HepG2 (cell line): ENCODE results near the gene SPAG9. TPM values are rescaled to one million over a fixed set of nuclear protein-coding genes. Genes with fewer than 3 reads are reported as not detected.

Experiments used
- EEA1 ChIP-seq: sonication (generic); formaldehyde crosslinking; IDR thresholded peaks from 2 replicates; pipeline ENCODE4 v1.5.1; 2020; ENCODE audit warnings: mild to moderate bottlenecking, missing genetic modification reagents, borderline replicate concordance
- HMGXB4 ChIP-seq, 2 experiments: sonication (generic) in 1 of 2; formaldehyde crosslinking in 1 of 2; IDR thresholded peaks; 2 replicates each; pipeline versions ENCODE4 v1.4.0 to v1.6.1; 2018 to 2020; ENCODE audit warnings: missing genetic modification reagents in 2 of 2, borderline replicate concordance in 1 of 2, low read depth in 1 of 2, mild to moderate bottlenecking in 1 of 2, missing biosample characterization in 1 of 2
- KLF16 ChIP-seq, 2 experiments: sonication (generic) in 1 of 2; formaldehyde crosslinking in 1 of 2; IDR thresholded peaks; 2 replicates each; pipeline versions ENCODE4 v1.6.1 to v1.8.0; 2016 to 2023; ENCODE audit warnings: missing genetic modification reagents in 2 of 2, missing compliant biosample characterization in 1 of 2
- MIXL1 ChIP-seq: IDR thresholded peaks from 2 replicates; pipeline ENCODE4 v1.6.1; 2016
- NKX3-1 ChIP-seq: sonication (generic); formaldehyde crosslinking; IDR thresholded peaks from 2 replicates; pipeline ENCODE4 v1.5.0; 2020; ENCODE audit warnings: missing genetic modification reagents
- PCBP2 ChIP-seq: fragments of 200-400 bp; formaldehyde crosslinking; optimal IDR thresholded peaks from 2 replicates; pipeline ENCODE3; 2018; ENCODE audit warnings: low read length, low read depth; ENCODE audit not compliant: poor library complexity, severe bottlenecking
- PHB2 ChIP-seq: fragments of 450-650 bp; IDR thresholded peaks from 2 replicates; pipeline ENCODE4 v1.6.1; 2018; ENCODE audit not compliant: partially characterized antibody
- RCOR2 ChIP-seq: IDR thresholded peaks from 2 replicates; pipeline ENCODE4 v1.6.1; 2016; ENCODE audit warnings: missing biosample characterization, missing genetic modification reagents
- RNF2 ChIP-seq: fragments of 450-650 bp; conservative IDR thresholded peaks from 2 replicates; pipeline ENCODE4 v1.6.1; 2016; ENCODE audit warnings: low read depth
- RXRB ChIP-seq: IDR thresholded peaks from 2 replicates; pipeline ENCODE4 v1.6.1; 2016; ENCODE audit warnings: borderline replicate concordance, missing genetic modification reagents, missing compliant biosample characterization
- SMAD3 ChIP-seq: sonication (generic); formaldehyde crosslinking; IDR thresholded peaks from 2 replicates; pipeline ENCODE4 v1.4.0; 2020; ENCODE audit warnings: missing genetic modification reagents
- SNAI1 ChIP-seq: sonication (generic); formaldehyde crosslinking; IDR thresholded peaks from 2 replicates; pipeline ENCODE4 v1.5.0; 2020; ENCODE audit warnings: mild to moderate bottlenecking, missing genetic modification reagents, borderline replicate concordance
- TBX3 ChIP-seq: fragments of 450-650 bp; IDR thresholded peaks from 2 replicates; pipeline ENCODE4 v1.6.1; 2017; ENCODE audit warnings: antibody characterized with exemption, mild to moderate bottlenecking, inconsistent platforms, borderline replicate concordance
- TIGD3 ChIP-seq: sonication (generic); formaldehyde crosslinking; IDR thresholded peaks from 2 replicates; pipeline ENCODE4 v1.5.1; 2020; ENCODE audit warnings: mild to moderate bottlenecking, missing genetic modification reagents, borderline replicate concordance
- ZNF333 ChIP-seq: sonication (generic); formaldehyde crosslinking; IDR thresholded peaks from 2 replicates; pipeline ENCODE4 v1.4.0; 2020; ENCODE audit warnings: mild to moderate bottlenecking, missing genetic modification reagents, borderline replicate concordance
- ZNF639 ChIP-seq: conservative IDR thresholded peaks from 2 replicates; pipeline ENCODE4 v1.6.1; 2018; ENCODE audit warnings: missing genetic modification reagents
- ZNF687 ChIP-seq: sonication (generic); formaldehyde crosslinking; IDR thresholded peaks from 2 replicates; pipeline ENCODE4 v1.5.1; 2020; ENCODE audit warnings: mild to moderate bottlenecking, missing genetic modification reagents, moderate library complexity
- ZNF878 ChIP-seq: sonication (generic); formaldehyde crosslinking; IDR thresholded peaks from 2 replicates; pipeline ENCODE4 v1.8.1; 2023; ENCODE audit warnings: mild to moderate bottlenecking, missing genetic modification reagents, moderate library complexity
- ZSCAN21 ChIP-seq: sonication (generic); formaldehyde crosslinking; IDR thresholded peaks from 2 replicates; pipeline ENCODE4 v1.8.0; 2022; ENCODE audit warnings: mild to moderate bottlenecking, missing genetic modification reagents, moderate library complexity, borderline replicate concordance
- polyA plus RNA-seq, 8 experiments: library from polyadenylated mRNA; depleted of rRNA in 3 of 8; stranded (reverse) in 7 of 8; unstranded in 1 of 8; fragments of >200 nt; fragmentation: Illumina TruSeq in 4 of 8; extraction: Trizol in 4 of 8; gene quantifications; 2 replicates each; pipeline versions ENCODE4 v1.2.1 to v1.2.3, GENCODE V29; 2011 to 2016; ENCODE audit warnings: low read depth in 4 of 8, missing spikeins in 1 of 8, mixed read lengths in 1 of 8; ENCODE audit not compliant: insufficient read depth in 1 of 8
- total RNA-seq, 5 experiments: library from RNA; depleted of rRNA; stranded (reverse); fragments of >200 nt; fragmentation: Illumina TruSeq; extraction: Trizol; gene quantifications; 2 replicates each; pipeline ENCODE4 v1.2.3, GENCODE V29; 2016; ENCODE audit warnings: low read depth in 1 of 5

Gene SPAG9
- total and polyA plus RNA-seq, 2 of the 13 experiments (the other 11 are each of a cell fraction or from before 2014, with no cell fraction given): 43.2 to 78.6 TPM

- TF ChIP-seq EEA1 (CRISPR knock-in tag): peak; percentile 92; the same call in 1 of the 2 replicates
- peak; percentile 24; the same call in 1 of the 2 replicates for TF ChIP-seq SNAI1 (CRISPR knock-in tag)
- TF ChIP-seq ZSCAN21: peak; percentile 91; the same call in 1 of the 2 replicates
- TF ChIP-seq KLF16 (CRISPR knock-in tag; IDR thresholded peaks at IDR 0.05): peak; percentile 80 to 91; a peak in 3 of 4 replicates
- TF ChIP-seq PHB2: no peak
- no peak; the same call in none of the 2 replicates for TF ChIP-seq NKX3-1 (CRISPR knock-in tag)
- 0 out of 2 replicates have a peak, but pooled peaks have one; percentile 45 for TF ChIP-seq SMAD3 (CRISPR knock-in tag)
- peak; percentile 98 for TF ChIP-seq RXRB (CRISPR knock-in tag)
- peak; percentile 91 for TF ChIP-seq ZNF639 (CRISPR knock-in tag)
- TF ChIP-seq ZNF878 (CRISPR knock-in tag): peak; percentile 99
- TF ChIP-seq PCBP2: no peak
- peak; percentile 69; the same call in 1 of the 2 replicates for TF ChIP-seq TBX3
- TF ChIP-seq MIXL1 (CRISPR knock-in tag): peak; percentile 92
- peak; percentile 89 to 92 for TF ChIP-seq HMGXB4 (CRISPR knock-in tag; IDR thresholded peaks at IDR 0.05; ENCODE audit: borderline replicate concordance in 1 of 2, low read depth in 1 of 2)
- TF ChIP-seq ZNF333 (CRISPR knock-in tag): peak; percentile 78; the same call in 1 of the 2 replicates
- no peak for TF ChIP-seq RNF2
- peak; percentile 98 for TF ChIP-seq ZNF687
- TF ChIP-seq TIGD3 (CRISPR knock-in tag): peak; percentile 67; the same call in 1 of the 2 replicates
- 0 out of 2 replicates have a peak, but pooled peaks have one; percentile 72 for TF ChIP-seq RCOR2 (CRISPR knock-in tag)
Measured at GRCh38 chr17:50944054-50944901, 176.4 kb downstream of the SPAG9 start (continued).
